ENCODE results near the gene ST6GALNAC3. TPM values are rescaled to one million over a fixed set of nuclear protein-coding genes. Genes with fewer than 3 reads are reported as not detected.

Gene ST6GALNAC3
- total RNA-seq, 1 experiment from 2014 or later, result 2.2 TPM

DNA sequence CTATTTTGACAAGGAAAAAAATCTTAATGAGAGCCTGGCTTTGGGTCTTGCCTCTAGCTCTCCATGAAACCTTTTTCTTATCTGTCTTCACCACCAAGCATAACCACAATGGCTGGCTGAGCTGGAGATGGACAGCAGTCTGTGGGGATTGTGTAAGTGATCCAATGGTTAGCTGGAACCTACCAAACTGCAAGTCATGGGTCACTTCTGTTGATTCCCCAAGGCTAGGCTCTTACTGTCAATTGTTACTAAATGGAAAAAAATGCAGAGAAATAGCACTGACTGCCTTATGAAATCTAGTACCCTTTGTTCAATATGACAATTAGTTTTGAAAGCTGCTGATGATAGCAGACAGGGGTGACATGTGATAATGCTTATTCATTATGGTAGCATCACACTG, 359.0 kb downstream of the ST6GALNAC3 start:
- RAD21 ChIA-PET (ENCODE audit: low non-redundant PET in 1 of 2, low total read pairs in 2 of 2, uncharacterized antibody in 2 of 2, unreplicated experiment in 2 of 2), result no interaction called here
- no TSS peak for BruUV-seq (replicated peaks)

More for the DNA sequence above, 359.0 kb downstream of the ST6GALNAC3 start:
- POLR2A ChIA-PET, result no interaction called here
- H3K79me2 ChIP-seq (ENCODE audit: insufficient read depth, low read length), result no peaks in the 10 kb centered on the region
- H3K9me3 ChIP-seq (ENCODE audit: control insufficient read depth in 1 of 2, insufficient read depth in 1 of 2, low read depth in 1 of 2, low read length in 2 of 2), result no peaks in the 10 kb centered on the region
- no peaks in the 10 kb centered on the region for H3K4me1 ChIP-seq (ENCODE audit: control insufficient read depth in 1 of 2, insufficient read depth in 2 of 2, low read length in 2 of 2)
- H2AFZ ChIP-seq (ENCODE audit: low read depth, low read length, poor library complexity, severe bottlenecking), result no peak overlapping the region
- CTCF ChIA-PET, result no interaction called here
- H3K9ac ChIP-seq (ENCODE audit: low read length), result no peak overlapping the region
- H3K27me3 ChIP-seq (ENCODE audit: insufficient read depth, low read length), result no peaks in the 10 kb centered on the region
- H3K4me2 ChIP-seq (ENCODE audit: low read length), result no peak overlapping the region
- TF ChIP-seq EZH2 (IDR thresholded peaks at IDR 0.05), result no peak
- no peak for TF ChIP-seq SP1 (IDR thresholded peaks at IDR 0.05; ENCODE audit: low read depth)
- TF ChIP-seq CEBPB (IDR thresholded peaks at IDR 0.05; ENCODE audit: low read depth), result no peak
- TF ChIP-seq, protein P1, sequence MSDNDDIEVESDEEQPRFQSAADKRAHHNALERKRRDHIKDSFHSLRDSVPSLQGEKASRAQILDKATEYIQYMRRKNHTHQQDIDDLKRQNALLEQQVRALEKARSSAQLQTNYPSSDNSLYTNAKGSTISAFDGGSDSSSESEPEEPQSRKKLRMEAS (IDR thresholded peaks at IDR 0.05), result no peak
- TF ChIP-seq SIN3A (IDR thresholded peaks at IDR 0.05; ENCODE audit: low read depth), result no peak
- TF ChIP-seq, protein P2, sequence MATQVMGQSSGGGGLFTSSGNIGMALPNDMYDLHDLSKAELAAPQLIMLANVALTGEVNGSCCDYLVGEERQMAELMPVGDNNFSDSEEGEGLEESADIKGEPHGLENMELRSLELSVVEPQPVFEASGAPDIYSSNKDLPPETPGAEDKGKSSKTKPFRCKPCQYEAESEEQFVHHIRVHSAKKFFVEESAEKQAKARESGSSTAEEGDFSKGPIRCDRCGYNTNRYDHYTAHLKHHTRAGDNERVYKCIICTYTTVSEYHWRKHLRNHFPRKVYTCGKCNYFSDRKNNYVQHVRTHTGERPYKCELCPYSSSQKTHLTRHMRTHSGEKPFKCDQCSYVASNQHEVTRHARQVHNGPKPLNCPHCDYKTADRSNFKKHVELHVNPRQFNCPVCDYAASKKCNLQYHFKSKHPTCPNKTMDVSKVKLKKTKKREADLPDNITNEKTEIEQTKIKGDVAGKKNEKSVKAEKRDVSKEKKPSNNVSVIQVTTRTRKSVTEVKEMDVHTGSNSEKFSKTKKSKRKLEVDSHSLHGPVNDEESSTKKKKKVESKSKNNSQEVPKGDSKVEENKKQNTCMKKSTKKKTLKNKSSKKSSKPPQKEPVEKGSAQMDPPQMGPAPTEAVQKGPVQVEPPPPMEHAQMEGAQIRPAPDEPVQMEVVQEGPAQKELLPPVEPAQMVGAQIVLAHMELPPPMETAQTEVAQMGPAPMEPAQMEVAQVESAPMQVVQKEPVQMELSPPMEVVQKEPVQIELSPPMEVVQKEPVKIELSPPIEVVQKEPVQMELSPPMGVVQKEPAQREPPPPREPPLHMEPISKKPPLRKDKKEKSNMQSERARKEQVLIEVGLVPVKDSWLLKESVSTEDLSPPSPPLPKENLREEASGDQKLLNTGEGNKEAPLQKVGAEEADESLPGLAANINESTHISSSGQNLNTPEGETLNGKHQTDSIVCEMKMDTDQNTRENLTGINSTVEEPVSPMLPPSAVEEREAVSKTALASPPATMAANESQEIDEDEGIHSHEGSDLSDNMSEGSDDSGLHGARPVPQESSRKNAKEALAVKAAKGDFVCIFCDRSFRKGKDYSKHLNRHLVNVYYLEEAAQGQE (IDR thresholded peaks at IDR 0.05; ENCODE audit: low read depth), result no peak
- TF ChIP-seq, protein P3, sequence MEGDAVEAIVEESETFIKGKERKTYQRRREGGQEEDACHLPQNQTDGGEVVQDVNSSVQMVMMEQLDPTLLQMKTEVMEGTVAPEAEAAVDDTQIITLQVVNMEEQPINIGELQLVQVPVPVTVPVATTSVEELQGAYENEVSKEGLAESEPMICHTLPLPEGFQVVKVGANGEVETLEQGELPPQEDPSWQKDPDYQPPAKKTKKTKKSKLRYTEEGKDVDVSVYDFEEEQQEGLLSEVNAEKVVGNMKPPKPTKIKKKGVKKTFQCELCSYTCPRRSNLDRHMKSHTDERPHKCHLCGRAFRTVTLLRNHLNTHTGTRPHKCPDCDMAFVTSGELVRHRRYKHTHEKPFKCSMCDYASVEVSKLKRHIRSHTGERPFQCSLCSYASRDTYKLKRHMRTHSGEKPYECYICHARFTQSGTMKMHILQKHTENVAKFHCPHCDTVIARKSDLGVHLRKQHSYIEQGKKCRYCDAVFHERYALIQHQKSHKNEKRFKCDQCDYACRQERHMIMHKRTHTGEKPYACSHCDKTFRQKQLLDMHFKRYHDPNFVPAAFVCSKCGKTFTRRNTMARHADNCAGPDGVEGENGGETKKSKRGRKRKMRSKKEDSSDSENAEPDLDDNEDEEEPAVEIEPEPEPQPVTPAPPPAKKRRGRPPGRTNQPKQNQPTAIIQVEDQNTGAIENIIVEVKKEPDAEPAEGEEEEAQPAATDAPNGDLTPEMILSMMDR (IDR thresholded peaks at IDR 0.05 in 2 of 3, conservative IDR thresholded peaks at IDR 0.05 in 1 of 3; ENCODE audit: borderline replicate concordance in 1 of 3, insufficient read depth in 1 of 3, low read depth in 2 of 3, low read length in 2 of 3), result no peak
- TF ChIP-seq EGR1 (IDR thresholded peaks at IDR 0.05; ENCODE audit: low read depth), result no peak
- no peaks in the 10 kb centered on the region for H4K20me1 ChIP-seq (ENCODE audit: insufficient read depth)
- ATAC-seq (no peak), DNase-seq (ENCODE audit: low read depth, low spot score) (no peak)
- H3K4me3 ChIP-seq (replicated peaks in 1 of 2; ENCODE audit: low read depth in 1 of 2, low read length in 2 of 2), result no peak overlapping the region
- no peaks in the 10 kb centered on the region for H3K36me3 ChIP-seq (ENCODE audit: control insufficient read depth in 1 of 2, insufficient read depth in 2 of 2, low read length in 2 of 2)
- H3K27ac ChIP-seq (ENCODE audit: low read depth, low read length), result no peak overlapping the region
- intact Hi-C loops (cut with micrococcal nuclease), result no loop called here
- H3K9me2 ChIP-seq (ENCODE audit: insufficient read depth), result no peaks in the 10 kb centered on the region

Measured in HCT116 (cell line).